Mesenteric fat pad (tissue), 1 donor: ENCODE data around the gene F11R. TPM values are rescaled to one million over a fixed set of nuclear protein-coding genes. Genes with fewer than 3 reads are reported as not detected.

Experiments used
- total RNA-seq: library from RNA; stranded (reverse); fragmentation: NEBNext Ultra II Directional; extraction: Animal tissue kit (Norgen Biotek cat#: 25700); gene quantifications from one replicate; pipeline ENCODE4 v1.2.1, GENCODE V29; 2021
- donor health status: DM: yes; HTN: yes; CAD: no.

F11R gene
- total RNA-seq, 1 donor from 2014 or later = 55.5 TPM

Other genes starting within 250 kb of the F11R start
- 0.64 TPM for gene LY9, start 225.0 kb downstream of the F11R start, total RNA-seq
- 0.39 TPM for gene CD244, start 158.3 kb downstream of the F11R start, total RNA-seq
- gene ITLN1, start 136.0 kb downstream of the F11R start, total RNA-seq = 0.48 TPM
- gene ITLN2, start 66.3 kb downstream of the F11R start, total RNA-seq = not detected
- 11.0 TPM for gene TSTD1, start 17.8 kb upstream of the F11R start, total RNA-seq
- 57.9 TPM for gene USF1, start 24.8 kb upstream of the F11R start, total RNA-seq
- 26.0 TPM for gene ARHGAP30, start 48.7 kb upstream of the F11R start, total RNA-seq
- not detected for gene NECTIN4, start 68.4 kb upstream of the F11R start, total RNA-seq
- gene KLHDC9, start 77.2 kb upstream of the F11R start, total RNA-seq = not detected
- 66.9 TPM for gene PFDN2, start 96.9 kb upstream of the F11R start, total RNA-seq
- gene NIT1, start 97.0 kb upstream of the F11R start, total RNA-seq = 32.7 TPM
- gene DEDD, start 111.5 kb upstream of the F11R start, total RNA-seq = 61.9 TPM
- gene UFC1, start 132.8 kb upstream of the F11R start, total RNA-seq = 75.5 TPM
- gene USP21, start 138.3 kb upstream of the F11R start, total RNA-seq = 16.5 TPM
- 19.4 TPM for gene PPOX, start 145.3 kb upstream of the F11R start, total RNA-seq
- gene B4GALT3, start 156.4 kb upstream of the F11R start, total RNA-seq = 32.1 TPM
- gene ADAMTS4, start 177.9 kb upstream of the F11R start, total RNA-seq = 438 TPM
- gene NDUFS2, start 181.2 kb upstream of the F11R start, total RNA-seq = 96.1 TPM
- gene FCER1G, start 194.1 kb upstream of the F11R start, total RNA-seq = 176 TPM
- gene APOA2, start 202.5 kb upstream of the F11R start, total RNA-seq = not detected
- 18.5 TPM for gene TOMM40L, start 204.9 kb upstream of the F11R start, total RNA-seq
- gene NR1I3, start 217.1 kb upstream of the F11R start, total RNA-seq = not detected
- gene PCP4L1, start 237.6 kb upstream of the F11R start, total RNA-seq = 0.22 TPM